AG04450 (cell line): ENCODE measurements around the gene CHD6. TPM values are rescaled to one million over a fixed set of nuclear protein-coding genes. Genes with fewer than 3 reads are reported as not detected.

Source experiments
- CTCF ChIA-PET: fragments of 300-600, 350-600 bp; formaldehyde crosslinking; extraction: SDS; loops from one replicate; lab custom pipeline; 2022; ENCODE audit warnings: antibody characterized with exemption, inconsistent platforms; lab: Charles Lee
- POLR2A ChIA-PET: fragments of 350-600 bp; formaldehyde crosslinking; extraction: SDS; loops from one replicate; lab custom pipeline; 2021; ENCODE audit warnings: antibody characterized with exemption, inconsistent platforms; lab: Yijun Ruan, JAX
- DNase-seq: peaks from one replicate; pipeline ENCODE4 v3.0.0-alpha.2; 2011; ENCODE audit warnings: low read depth, low spot score
- H3K27ac ChIP-seq: one replicate; pipeline ENCODE4 v1.5.1; 2012; ENCODE audit warnings: low read depth, low read length, control low read depth
- H3K27me3 ChIP-seq: one replicate; pipeline ENCODE4 v1.6.0; 2012; ENCODE audit warnings: low read length; ENCODE audit not compliant: control insufficient read depth, insufficient read depth
- H3K4me3 ChIP-seq: 2 replicates; pipeline ENCODE4 v1.5.1; 2011; ENCODE audit warnings: mild to moderate bottlenecking, low read depth, low read length, control low read depth
- H3K9me3 ChIP-seq: 2 replicates; pipeline ENCODE4 v1.5.1; 2012; ENCODE audit warnings: low read length; ENCODE audit not compliant: control insufficient read depth, insufficient read depth
- CTCF ChIP-seq: IDR thresholded peaks from 2 replicates; pipeline ENCODE4 v1.5.1; 2011; ENCODE audit warnings: low read depth, low read length, control low read depth, inconsistent platforms
- polyA plus RNA-seq: library from polyadenylated mRNA; depleted of rRNA; stranded (reverse); fragments of >200 nt; gene quantifications from 2 replicates; pipeline ENCODE4 v1.2.3, GENCODE V29; 2011

CHD6 gene
- polyA plus RNA-seq, 1 experiment: 21.7 TPM

- DNase-seq: no peak
- Histone ChIP-seq H3K4me3 (no peak overlapping the region), H3K27ac (no peak overlapping the region), H3K9me3 (no peaks in the 10 kb centered on the region), H3K27me3 (no peaks in the 10 kb centered on the region)
- CTCF ChIA-PET: interaction anchor here (0.9 to 1.5 kb wide), 2 partner anchors 16 to 87 kb away, joined by 3 read pairs; partner anchors contain the start of gene LPIN3
- TF ChIP-seq CTCF: no peak
- POLR2A ChIA-PET: no interaction called here
Measured at GRCh38 chr20:41426976-41427375, 191.2 kb downstream of the CHD6 start.

- ChIA-PET CTCF (interaction anchor here (0.9 to 2.1 kb wide), 4 partner anchors 15 to 272 kb away, joined by 3 to 5 read pairs (median 4); partner anchors contain the start of gene LPIN3), POLR2A (no interaction called here)
- no peak for DNase-seq
- H3K27ac ChIP-seq: no peak overlapping the region
- H3K4me3 ChIP-seq: no peak overlapping the region
- TF ChIP-seq CTCF: no peak
- no peaks in the 10 kb centered on the region for H3K27me3 ChIP-seq
- H3K9me3 ChIP-seq: no peaks in the 10 kb centered on the region
Measured at GRCh38 chr20:41426086-41426830, 191.9 kb downstream of the CHD6 start.

GRCh38 chr20:41425180-41425884 is 192.8 kb downstream of the CHD6 start:
- Histone ChIP-seq H3K27ac (peak overlapping the region; percentile 40), H3K9me3 (no peaks in the 10 kb centered on the region), H3K27me3 (no peaks in the 10 kb centered on the region), H3K4me3 (no peak overlapping the region)
- no peak for TF ChIP-seq CTCF
- ChIA-PET CTCF (interaction anchor here (1.5 to 2.1 kb wide), 3 partner anchors 14 to 273 kb away, joined by 3 to 5 read pairs (median 4); partner anchors contain the start of gene LPIN3), POLR2A (no interaction called here)
- DNase-seq: no peak

- H3K9me3 ChIP-seq: no peaks in the 10 kb centered on the region
- TF ChIP-seq CTCF: no peak
- POLR2A ChIA-PET: no interaction called here
- DNase-seq: no peak
- no peak overlapping the region for H3K4me3 ChIP-seq
- no peak overlapping the region for H3K27ac ChIP-seq
- CTCF ChIA-PET: interaction anchor here (1.6 to 2.1 kb wide), 2 partner anchors 13 to 273 kb away, joined by 4 to 5 read pairs; no protein-coding TSS in a partner anchor
- no peaks in the 10 kb centered on the region for H3K27me3 ChIP-seq
Measured at GRCh38 chr20:41424546-41424945, 193.6 kb downstream of the CHD6 start.
